GM21367 (cell line): ENCODE results near the gene SRGAP1.
"Not testable (repeated sequence)": the region's sequence is repeated elsewhere in the genome, so short reads cannot be mapped to it uniquely, and the experiment has no call there.

Experiments used
- ATAC-seq: cut with Tn5 transposase; IDR thresholded peaks from one replicate; pipeline ENCODE4 v1.9.1; 2021; ENCODE audit not compliant: unreplicated experiment

The SRGAP1 gene

DNA sequence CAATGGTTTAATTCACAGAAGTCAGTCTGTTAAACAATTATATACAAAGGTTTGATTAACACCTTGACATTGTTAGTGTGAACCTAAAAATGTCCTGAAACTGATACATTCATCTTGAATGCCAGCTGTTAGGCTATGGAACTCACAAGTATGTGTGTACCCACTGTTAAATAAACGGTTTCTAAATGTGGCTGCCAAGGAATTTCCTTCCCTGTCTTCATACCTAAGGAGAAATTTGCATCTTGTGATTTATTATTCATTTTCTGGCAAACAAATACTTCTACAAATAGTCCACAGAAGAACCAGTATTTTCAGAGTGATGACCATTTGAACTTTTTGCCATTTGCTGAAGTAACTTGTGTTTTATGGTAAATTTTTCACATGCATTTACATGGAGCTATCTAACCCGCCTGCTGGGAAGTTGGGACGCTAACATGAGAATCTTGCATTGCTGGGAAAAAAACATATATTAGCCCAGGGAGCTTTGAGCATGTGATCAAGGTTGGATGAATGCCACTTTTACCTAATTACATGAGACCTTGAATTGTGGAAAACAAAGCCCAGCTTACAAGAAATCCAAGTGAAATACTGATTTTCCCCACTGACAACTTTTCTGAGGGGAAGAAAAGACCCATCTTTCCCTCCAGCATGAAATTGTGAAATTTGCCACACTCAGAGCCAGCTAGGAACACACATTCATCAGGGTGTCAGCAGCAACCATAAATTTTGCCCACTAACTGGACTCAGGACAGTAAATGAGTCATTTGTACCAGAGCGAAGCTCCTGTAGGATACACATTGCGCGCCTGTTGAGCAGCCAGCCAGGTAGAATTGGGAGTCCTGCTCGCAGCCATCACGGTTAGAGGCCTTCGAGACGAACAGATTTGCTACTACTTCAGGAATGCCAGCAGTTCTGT lies 259.6 kb downstream of the SRGAP1 start:
- ATAC-seq, result no peak

DNA sequence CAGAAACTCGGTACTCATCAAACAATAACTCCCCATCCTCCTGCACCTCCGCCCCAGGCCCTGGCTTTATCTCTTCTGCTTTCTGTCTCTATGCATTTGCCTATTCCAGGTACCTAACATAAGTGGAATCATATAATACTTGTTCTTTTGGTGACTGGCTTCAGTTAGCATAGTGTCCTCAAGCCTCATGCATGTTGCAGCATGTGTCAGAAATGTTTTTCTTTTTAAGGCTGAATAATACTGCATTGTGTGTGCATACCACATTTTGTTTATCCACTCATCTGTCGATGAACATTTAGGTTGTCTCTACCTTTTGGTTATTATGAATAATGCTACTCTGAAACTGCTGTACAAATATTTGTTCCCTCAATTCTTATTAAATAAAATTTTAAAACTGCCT lies 260.5 kb downstream of the SRGAP1 start:
- no peak for ATAC-seq

DNA sequence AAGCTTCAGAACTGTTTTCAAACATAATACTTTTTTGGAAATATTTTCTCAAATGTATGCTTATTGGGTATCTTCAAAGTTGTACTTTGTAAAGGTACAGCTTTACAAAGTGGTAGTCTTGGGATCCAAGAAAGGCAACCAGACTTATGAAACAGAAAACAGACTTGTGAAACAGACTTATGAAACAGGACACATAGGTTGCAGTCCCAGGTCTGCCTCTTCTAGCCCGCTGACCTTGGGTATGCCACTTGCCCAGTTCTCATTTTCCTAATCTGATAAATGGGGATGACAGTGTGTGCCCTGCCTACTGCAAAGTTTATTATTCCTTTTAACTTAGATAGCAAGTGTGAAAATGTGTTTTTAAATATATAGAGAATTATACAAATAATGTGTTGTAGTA lies 263.3 kb downstream of the SRGAP1 start:
- no peak for ATAC-seq

DNA sequence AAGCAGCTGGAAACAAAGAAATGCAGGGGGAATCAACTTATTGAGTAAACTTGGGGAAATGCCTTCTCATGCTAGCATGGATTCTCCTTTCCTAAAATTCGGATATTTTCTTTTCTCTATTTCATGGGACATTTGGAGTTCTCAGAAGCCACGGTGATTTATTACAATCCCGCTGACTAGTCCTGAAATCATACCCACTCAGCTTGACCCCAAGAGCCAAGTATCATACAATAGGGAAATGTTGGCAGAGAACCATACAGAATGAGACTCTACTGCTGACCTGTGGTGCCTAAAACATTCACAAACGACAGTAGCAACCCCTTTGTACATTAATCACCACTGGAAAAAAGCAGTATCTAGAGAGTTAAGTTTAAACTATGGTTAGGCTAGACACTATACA lies 265.2 kb downstream of the SRGAP1 start:
- no peak for ATAC-seq

DNA sequence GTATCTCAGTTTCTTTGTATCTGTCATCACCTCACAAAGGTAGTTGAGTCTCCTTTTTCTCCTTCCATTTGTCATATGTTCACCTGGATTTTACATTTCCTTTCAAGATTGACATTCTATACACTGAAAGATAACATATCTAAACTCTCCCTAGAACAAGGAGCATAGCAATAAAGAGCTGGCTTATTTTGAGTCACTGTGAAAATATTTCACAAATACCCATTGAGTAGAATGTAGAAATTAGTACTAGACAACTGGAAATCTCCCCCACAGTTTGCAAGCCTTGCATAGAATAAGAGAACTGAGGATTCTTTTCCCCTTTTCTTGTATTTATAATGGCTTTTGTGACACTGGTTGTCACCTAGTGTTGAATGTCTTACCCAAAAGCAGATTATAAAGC lies 266.4 kb downstream of the SRGAP1 start:
- ATAC-seq, result no peak

DNA sequence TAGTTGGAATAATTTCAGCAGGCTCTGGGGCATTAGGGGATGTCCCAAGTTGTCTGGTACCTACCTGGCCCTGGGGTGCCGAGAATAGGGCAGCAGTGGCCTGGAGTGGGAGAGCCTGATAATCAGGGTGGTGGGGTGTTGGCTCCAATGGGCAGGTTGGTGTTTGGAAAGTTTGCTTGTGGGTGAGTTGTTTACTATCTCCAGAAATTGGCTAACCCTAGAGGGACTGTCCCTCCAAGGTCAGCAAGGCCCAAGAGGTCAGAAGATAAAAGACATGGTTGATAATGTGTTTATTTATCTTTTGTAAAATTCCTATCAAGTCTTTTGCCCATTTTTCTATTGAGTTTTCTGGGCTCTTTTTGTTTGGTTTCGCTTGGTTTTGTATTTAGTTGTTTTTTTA lies 272.5 kb downstream of the SRGAP1 start:
- ATAC-seq, result no peak

DNA sequence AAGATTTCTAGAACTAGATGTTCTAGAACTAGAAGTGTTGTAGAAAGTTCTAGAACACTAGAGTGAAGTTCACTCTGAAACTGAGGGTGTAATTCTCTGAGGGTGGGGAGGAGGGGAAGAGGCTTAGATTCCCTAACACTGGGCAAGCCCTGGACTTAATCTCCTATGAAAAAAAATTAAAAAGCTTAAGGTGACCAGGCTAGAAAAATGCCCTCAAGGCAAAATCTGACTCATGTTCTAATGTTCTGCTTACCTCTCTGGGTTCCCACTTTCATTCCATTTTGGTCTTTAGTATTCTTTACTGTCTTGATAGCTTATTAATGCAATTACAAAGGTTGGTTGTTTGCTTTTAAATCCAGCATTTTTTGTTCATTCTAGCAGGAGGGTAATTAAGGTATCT lies 276.1 kb downstream of the SRGAP1 start:
- no peak for ATAC-seq

DNA sequence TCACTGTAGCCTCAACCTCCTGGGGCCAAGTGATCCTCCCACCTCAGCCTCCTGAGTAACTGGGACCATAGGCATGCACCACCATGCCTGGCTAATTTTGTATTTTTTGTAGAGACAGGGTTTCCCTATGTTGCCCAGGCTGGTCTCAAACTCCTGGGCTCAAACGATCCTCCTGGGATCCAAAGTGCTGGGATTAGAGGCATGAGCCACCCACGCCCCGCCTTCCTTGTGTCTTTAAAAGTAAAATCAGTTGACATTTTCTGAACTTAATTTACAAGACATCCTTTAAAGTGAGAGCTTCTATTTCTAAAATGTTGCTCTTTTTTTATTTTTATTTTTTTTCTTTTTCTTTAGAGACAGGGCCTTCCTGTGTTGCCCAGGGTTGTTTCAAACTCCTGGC lies 276.6 kb downstream of the SRGAP1 start:
- ATAC-seq, result not testable (repeated sequence)

DNA sequence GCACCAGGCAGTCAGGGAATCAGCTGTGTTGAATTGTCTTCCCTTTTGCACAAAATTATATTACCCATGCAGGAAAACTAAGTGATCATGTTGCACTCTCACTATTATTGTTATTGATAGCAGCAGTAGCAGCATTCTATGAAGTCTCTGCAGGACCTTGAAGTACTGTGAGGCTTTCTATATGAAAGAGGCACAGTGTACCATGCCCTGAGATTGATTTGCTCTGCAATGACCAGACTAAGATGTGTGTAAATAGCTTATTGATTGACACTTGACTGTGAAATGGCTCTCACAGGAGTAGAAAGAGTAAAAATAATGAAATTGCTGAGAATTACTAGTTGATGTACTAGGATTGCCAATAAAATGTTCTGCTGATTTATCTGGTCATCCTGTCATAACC lies 277.7 kb downstream of the SRGAP1 start:
- no peak for ATAC-seq

DNA sequence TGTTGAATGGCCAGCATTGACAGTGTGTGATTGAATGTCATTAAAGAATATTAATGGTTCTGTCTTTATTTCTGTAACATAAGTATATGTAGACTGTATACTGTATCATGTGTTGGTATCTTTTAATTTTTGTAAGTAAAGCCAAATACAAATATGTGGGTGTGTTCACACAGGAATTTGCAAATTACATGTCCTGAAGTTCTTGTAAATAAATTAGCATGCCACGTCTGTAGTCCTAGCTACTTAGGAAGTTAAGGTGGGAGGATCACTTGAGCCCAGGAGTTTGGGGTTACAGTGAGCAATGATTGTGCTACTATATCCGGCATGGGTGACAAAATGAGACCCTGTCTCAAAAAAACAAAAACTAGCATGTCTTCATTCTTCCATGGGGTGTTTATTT lies 278.5 kb downstream of the SRGAP1 start:
- ATAC-seq, result no peak

DNA sequence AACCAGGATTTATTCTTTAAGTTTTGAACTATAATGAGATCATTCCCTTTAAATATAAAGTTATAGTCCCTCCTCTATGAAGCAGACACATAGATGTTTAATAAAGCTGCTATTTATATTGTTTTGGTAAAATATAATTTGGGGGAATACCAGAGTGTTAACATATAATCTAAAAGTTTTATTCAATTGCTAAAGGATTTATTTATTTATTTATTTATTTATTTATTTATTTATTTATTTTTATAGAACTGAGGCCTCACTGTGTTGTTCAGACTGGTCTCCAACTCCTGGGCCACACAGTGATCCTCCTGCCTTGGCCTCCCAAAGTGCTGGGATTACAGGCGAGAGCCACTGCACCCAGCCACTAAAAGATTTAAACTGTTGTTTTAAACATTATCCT lies 278.9 kb downstream of the SRGAP1 start:
- ATAC-seq, result no peak

DNA sequence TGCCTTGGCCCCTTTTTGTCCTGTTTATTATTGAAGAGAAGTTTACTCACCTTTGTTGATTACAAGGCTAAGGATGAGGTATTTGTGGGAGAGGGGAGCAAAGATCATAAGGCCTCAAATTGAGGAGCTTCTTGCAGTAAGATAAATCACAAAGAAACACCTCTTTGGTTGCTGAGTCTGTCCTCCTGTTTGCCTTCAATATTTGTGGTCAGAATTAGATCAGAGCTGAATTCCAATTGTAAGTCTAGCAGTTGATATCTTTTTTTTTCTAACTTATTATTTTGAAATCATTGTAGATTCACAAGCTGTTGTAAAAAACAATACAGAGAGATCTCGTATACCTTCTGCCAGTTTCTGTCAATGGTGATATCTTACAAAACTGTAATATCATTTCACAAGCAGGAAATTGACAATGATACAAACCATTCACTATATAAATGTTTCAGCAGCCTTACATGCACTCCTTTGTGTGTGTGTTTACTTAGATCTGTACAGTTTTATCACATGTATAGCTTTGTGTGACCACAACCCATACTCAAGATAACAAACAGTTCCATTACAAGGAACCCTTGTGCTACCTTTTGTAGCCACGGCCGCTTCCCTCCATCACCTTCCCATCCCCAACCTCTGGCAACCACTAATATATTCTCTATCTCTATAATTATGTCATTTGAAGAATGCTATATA lies 280.2 kb downstream of the SRGAP1 start:
- no peak for ATAC-seq

DNA sequence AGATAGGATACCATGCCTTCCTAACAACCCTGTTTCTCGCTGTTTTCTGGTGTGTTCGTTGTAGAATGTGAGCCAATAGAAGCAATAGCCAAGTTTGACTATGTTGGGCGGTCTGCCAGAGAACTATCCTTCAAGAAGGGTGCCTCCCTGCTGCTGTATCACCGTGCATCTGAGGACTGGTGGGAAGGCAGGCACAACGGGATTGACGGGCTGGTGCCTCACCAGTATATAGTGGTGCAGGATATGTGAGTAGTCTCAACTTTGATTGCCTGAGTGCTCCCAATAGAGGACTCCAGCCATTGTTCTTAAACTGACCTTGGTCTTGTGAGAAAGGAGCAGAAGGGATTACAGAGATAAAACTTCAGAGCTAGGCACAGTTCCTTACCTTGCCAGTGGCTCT lies 281.4 kb downstream of the SRGAP1 start:
- ATAC-seq, result no peak

DNA sequence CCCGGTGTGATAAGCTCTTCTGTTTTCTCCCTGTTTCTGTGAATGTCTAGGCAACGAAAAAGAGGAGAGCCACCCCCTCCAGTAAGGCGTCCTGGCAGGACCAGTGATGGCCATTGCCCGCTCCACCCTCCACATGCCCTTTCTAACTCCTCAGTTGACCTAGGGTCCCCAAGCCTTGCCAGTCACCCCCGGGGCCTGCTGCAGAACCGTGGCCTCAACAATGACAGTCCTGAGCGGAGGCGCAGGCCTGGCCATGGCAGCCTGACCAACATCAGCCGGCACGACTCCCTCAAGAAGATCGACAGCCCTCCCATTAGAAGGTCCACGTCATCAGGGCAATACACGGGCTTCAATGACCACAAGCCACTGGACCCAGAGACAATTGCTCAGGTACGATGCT lies 283.3 kb downstream of the SRGAP1 start:
- ATAC-seq, result no peak

DNA sequence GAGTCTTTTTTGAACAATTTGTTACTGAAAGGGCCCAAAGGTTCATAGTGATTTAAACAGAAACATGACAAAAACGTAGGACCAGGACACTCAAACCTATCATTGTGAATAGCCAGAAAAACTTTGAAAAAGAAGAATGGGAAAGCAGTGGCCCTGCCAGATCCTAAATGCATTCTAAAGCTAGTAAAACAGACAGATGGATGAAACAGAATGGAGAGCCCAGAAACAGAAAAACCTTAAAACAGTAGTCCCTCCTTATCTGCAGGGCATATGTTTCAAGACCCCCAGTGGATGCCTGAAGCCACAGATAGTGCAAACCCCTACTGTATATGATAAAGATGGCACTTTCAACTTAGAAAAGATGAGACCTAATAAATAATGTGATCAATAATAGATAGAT lies 283.9 kb downstream of the SRGAP1 start:
- no peak for ATAC-seq

DNA sequence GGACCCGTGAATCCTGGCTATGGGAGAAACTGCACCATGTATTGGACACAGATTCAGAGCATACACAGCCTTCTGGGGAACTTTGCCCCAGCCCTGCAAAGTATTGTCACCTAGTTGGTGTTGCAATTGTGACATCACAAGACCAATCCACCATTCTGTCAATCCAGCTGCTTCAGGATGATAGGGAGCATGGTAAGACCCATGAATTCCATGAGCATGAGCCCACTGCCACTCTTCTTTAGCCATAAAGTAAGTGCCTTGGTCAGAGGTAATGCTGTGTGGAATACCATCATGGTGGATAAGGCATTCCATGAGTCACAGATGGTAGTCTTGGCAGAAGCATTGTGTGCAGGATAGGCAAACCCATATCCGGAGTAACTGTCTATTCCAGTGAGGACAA lies 286.0 kb downstream of the SRGAP1 start:
- ATAC-seq, result not testable (repeated sequence)

DNA sequence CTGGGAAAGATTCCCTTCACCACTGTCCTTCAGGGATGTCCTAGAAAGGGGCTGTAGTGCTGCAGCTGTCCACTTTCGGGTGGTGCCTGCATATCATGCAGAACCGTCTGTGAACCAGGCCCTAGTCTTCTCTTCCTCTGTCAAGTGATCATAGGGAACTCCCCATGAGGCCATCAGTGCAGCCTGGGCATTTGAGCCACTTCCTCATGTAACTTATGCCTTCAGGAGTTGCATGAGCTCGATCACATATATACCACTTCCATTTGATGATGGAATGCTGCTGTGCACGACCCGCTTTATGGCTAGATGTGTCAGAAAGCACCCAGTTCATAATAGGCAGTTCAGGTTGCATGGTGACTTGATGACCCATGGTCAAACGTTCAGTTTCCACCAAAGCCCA lies 287.0 kb downstream of the SRGAP1 start:
- not testable (repeated sequence) for ATAC-seq

DNA sequence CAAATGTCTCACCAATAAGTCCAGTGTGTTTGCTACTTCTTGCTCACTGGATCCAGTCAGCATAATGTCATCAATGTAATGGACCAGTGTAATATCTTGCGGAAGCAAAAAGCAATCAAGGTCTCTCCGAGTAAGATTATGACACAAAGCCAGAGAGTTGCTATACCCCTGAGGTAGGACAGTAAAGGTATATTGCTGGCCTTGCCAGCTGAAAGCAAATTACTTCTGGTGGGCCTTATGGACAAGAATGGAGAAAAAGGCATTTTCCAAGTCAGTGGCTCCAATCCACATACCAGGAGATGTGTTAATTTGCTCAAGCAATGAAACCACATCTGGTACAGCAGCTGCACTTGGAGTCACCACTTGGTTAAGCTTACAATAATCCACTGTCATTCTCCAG lies 288.2 kb downstream of the SRGAP1 start:
- not testable (repeated sequence) for ATAC-seq

DNA sequence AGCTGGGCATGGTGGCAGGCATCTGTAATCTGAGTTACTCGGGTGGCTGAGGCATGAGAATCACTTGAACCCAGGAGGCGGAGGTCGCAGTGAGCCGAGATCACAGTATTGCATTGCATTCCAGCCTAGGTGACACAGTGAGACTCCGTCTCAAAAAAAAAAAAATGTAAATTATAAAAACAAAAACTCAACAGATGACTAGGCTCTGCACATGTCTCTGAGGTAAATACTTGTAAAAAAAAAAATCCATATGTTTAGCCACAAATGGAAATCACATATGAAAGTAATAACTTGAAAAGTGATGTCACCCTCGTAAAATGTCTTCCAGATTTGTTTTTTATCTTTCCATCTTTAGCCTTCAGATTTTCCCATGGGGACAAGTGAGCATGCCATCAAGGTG lies 292.6 kb downstream of the SRGAP1 start:
- no peak for ATAC-seq

DNA sequence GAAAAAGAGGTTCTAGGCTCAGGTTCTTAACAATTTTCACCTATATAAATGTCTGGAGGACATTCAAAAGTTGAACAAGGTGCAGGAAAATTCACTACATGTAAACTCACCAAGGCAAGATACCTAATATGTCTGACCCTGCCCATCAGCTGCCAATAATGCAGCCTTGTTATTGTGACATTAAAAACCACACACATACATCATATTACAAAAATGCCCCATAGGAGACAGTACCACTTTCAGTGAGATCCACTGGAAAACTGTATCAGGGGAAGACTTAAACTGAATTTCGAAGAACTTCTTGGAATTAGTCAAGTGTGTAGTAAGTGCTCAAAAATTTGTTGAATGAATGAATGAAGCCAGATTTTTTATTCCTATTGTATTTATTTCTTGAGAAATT lies 294.5 kb downstream of the SRGAP1 start:
- no peak for ATAC-seq

DNA sequence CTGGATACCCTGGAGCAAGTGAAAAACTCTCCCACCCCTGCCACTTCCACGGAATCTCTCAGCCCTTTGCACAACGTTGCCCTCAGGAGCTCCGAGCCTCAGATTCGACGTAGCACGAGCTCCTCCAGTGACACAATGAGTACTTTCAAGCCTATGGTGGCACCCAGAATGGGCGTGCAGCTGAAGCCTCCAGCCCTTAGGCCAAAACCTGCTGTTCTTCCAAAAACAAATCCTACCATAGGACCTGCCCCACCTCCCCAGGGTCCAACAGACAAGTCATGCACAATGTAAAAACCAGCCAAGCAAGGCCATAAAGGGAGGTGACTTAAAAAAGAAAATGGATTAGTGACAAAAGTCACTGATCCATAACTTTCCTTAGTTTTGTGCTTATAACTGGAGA lies 297.9 kb downstream of the SRGAP1 start:
- no peak for ATAC-seq

DNA sequence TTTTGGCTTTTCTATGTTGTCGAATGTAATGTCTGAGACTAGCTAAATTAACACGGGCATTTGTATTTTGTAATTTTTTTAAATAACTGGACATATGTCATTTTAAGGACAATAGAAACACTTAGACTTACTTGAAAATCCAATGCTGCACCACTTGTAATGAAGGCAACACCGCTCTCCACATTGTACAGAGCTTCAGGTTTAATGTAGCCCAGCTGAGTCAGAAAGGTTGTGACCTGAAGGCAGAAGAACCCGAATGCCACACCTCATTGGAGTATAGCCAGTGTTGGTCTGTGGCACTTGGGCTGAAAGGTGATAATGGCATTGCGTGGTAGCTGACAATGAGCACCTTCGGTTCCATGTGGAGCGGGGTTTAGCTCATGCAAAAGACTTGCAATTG lies 298.3 kb downstream of the SRGAP1 start:
- ATAC-seq, result no peak
